ENCODE data around the gene EPB41L4B.

DNA sequence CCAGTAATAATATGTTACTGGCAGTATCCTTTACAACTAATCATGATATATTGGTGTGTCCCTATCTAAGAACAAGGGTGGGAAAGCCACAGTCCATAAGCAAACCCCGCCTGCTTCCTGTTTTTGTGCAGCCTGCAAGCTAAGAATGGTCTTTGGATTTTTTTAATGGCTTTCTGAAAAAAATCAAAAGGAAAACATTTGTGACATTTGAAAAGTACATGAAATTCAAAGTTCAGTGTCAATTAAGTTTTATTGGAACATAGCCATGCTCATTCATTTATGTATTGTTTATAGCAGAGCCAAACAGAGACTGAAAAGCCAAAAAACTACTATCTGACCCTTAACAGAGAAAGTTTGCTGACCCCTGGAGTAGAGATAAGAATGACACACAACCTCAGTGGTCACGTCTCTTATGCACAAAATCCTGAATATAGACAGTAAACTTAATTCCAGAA lies 188.3 kb downstream of the EPB41L4B start:
- TF ChIP-seq, protein P1, sequence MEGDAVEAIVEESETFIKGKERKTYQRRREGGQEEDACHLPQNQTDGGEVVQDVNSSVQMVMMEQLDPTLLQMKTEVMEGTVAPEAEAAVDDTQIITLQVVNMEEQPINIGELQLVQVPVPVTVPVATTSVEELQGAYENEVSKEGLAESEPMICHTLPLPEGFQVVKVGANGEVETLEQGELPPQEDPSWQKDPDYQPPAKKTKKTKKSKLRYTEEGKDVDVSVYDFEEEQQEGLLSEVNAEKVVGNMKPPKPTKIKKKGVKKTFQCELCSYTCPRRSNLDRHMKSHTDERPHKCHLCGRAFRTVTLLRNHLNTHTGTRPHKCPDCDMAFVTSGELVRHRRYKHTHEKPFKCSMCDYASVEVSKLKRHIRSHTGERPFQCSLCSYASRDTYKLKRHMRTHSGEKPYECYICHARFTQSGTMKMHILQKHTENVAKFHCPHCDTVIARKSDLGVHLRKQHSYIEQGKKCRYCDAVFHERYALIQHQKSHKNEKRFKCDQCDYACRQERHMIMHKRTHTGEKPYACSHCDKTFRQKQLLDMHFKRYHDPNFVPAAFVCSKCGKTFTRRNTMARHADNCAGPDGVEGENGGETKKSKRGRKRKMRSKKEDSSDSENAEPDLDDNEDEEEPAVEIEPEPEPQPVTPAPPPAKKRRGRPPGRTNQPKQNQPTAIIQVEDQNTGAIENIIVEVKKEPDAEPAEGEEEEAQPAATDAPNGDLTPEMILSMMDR (IDR thresholded peaks at IDR 0.05; ENCODE audit: low read depth, low read length): peak; percentile 14
- no peak for TF ChIP-seq POLR2A (IDR thresholded peaks at IDR 0.05; ENCODE audit: extremely low read depth, insufficient read length)

All from NB4 (cell line).